ENCODE measurements around the gene SLF2. TPM values are rescaled to one million over a fixed set of nuclear protein-coding genes. Genes with fewer than 3 reads are reported as not detected.

SLF2 gene, protein sequence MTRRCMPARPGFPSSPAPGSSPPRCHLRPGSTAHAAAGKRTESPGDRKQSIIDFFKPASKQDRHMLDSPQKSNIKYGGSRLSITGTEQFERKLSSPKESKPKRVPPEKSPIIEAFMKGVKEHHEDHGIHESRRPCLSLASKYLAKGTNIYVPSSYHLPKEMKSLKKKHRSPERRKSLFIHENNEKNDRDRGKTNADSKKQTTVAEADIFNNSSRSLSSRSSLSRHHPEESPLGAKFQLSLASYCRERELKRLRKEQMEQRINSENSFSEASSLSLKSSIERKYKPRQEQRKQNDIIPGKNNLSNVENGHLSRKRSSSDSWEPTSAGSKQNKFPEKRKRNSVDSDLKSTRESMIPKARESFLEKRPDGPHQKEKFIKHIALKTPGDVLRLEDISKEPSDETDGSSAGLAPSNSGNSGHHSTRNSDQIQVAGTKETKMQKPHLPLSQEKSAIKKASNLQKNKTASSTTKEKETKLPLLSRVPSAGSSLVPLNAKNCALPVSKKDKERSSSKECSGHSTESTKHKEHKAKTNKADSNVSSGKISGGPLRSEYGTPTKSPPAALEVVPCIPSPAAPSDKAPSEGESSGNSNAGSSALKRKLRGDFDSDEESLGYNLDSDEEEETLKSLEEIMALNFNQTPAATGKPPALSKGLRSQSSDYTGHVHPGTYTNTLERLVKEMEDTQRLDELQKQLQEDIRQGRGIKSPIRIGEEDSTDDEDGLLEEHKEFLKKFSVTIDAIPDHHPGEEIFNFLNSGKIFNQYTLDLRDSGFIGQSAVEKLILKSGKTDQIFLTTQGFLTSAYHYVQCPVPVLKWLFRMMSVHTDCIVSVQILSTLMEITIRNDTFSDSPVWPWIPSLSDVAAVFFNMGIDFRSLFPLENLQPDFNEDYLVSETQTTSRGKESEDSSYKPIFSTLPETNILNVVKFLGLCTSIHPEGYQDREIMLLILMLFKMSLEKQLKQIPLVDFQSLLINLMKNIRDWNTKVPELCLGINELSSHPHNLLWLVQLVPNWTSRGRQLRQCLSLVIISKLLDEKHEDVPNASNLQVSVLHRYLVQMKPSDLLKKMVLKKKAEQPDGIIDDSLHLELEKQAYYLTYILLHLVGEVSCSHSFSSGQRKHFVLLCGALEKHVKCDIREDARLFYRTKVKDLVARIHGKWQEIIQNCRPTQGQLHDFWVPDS
- 10 to 100 TPM; 31.4 to 47.1 (median 34.5) TPM for polyA plus RNA-seq (ENCODE audit: insufficient read length in 4 of 4)

DNA sequence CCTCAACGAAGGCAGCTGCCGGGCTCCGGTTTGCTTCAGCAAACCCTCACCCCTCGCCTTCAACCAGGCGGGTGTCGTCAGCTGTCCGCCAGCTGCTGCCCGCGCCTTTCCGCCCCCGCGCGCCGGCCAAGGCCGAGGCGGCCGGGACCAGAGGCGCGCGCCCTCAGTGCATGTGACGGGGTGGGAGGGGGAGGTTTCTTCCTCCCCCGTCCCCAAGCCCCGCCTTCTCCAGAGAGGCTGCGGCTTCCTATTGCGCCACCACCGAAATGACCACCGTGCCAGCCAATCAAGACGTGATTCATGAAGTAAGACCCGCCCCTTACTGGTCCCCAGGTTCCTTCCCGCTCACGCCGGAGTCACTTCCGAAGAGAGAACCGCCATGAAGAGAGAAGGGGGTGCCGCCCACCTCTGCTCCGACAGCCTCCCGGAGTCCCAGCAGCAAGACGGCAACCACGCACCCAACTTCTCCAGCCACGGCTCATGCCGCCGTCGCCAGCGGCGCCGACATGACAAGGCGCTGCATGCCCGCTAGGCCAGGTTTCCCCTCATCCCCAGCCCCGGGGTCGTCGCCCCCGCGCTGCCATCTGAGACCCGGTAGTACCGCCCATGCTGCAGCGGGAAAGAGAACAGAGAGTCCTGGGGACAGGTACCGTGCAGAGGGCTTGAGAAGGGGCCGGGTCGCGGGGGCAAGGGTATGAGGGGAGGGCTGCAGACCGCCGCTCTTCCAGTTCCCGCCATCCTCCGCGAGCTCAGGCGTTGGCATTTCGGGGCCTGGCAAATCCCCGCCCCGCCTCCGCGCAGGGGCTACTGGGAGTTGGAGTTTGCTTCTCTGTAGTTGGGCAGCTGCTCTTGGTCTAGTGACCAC lies at the start of gene SLF2:
Gene SLF2, plus strand, starts transcription at position 359 of the 865 bp plus-strand sequence. Its CDS starts 148 bp downstream, at position 507.
- peak; percentile 94 to 98 (median 97) for DNase-seq (ENCODE audit: low read depth in 4 of 4, low spot score in 3 of 4)

DNA sequence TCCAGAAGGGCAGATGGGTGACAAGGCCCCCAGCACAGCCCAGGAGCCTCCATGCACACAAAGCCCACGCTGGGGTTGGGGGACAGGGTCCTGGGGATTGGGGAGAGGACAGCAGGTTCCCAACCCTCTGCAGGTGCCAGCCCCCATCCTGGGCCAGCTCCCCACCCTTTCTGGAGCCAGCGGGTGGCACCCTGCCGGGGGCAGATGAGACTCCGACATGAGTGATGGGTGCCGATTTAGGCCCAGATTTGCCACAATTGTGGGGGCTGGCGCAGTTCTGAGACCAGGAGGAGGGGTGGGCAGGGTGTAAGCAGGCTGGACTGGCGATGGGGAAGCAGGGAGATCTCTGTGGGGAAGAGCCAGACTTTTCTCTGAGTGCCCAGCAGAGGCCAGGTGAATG lies 49.3 kb upstream of the SLF2 start:
- DNase-seq (ENCODE audit: low read depth in 4 of 4, low spot score in 3 of 4), result no peak

DNA sequence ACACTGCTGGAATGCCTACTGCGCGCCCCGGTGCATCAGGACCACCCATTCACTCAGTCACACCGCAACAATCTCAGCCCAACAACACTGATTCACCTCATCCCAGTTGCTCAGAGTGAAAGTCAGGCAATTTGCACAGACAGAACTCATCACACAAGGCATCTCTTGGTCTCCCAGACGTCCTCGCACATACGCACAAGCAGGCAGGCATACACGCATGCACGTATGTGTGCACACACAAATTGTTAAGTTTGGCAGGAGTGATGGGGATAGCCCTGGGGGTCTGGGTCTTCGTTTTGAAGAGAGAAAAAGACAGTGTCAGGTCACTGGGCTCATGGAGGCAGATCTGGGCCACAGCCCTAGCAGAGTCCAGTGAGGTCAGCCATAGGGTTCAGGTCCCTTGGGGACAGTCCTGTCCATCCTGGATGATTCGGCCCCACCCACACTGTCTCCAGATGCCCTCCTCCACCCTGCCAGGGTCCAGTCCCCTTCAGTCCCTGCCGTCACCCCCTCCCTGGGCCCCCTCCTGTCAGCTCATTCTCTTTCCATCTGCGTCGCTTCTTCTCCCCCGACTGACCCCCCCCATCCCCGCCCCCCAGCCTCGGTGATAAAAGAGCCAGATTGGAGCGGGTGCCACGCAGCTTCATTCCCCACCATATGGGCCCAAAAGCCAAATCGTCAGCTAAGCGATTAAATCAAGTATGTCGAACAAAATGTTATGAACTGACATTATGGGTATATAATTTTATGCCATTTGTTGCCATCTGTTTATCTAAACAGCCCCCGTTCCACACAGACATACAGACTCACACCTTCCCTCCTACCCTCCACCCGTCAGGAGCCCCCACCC lies 48.5 kb upstream of the SLF2 start:
- no peak for DNase-seq (ENCODE audit: low read depth in 4 of 4, low spot score in 3 of 4)

DNA sequence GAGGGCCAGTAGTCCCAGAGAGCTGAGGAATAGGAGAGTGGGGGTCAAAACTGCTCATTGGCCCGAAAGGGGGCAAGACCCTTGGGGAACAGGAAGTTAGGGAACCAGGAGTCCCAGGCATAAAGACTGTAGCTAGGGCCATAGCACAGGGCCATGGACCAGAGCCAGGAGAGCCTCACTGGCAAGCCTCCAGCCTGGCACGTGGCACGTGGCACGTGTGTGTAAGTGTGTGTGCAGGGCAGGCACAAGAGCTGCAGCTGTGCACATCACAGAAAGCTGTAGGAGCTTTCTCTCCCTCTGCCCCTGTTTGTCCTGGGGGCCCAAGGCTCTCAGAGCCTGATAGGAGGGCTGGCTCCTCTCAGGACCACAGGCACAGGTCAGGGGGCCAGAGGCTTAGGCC lies 47.8 kb upstream of the SLF2 start:
- no peak for DNase-seq (ENCODE audit: low read depth in 4 of 4, low spot score in 3 of 4)

DNA sequence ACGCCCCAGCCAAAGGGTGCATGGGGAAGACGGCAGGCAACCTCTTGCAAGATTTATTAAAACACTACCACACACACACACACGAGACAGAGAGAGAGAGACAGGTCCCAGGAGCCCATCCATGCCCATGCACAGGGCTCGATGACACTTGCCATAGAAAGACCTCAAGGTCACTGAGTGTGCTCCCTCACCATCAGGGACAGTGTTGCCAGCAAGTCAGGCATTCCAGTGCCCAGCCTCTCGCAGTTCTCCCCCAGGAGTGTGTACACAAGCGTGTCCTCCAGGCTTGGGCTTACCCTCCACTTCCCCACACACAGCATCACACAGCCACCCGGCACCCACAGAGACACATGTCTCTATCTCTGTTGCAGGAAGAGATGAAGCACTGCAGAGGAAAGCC lies 46.8 kb upstream of the SLF2 start:
- DNase-seq (ENCODE audit: low read depth in 4 of 4, low spot score in 3 of 4), result no peak

DNA sequence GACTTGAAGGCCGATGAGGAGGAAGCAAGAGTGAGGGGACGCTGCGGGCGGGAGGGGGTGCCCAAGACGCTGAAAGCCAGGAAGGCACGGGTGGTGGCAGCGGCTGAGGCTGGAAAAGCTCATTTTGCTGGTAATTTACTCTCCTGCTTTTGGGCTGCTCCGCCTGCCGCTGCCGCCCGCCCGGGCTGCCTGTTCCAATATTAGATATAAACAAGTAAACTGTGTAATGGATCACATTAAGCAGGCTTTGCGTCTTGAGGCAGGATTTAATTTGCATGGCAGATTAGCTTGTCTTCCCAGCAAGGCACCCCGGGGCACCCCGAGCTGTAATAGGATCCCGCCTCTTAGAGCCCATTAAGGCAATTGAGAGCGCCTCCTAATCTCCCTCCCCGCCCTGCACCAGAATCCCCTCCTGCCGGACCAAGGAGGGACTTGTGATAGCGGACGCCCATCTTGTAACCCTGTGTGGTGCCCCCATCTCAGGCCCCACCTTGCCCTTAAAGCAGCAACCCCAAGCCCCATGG lies 46.1 kb upstream of the SLF2 start:
- DNase-seq (ENCODE audit: low read depth in 4 of 4, low spot score in 3 of 4), result no peak

DNA sequence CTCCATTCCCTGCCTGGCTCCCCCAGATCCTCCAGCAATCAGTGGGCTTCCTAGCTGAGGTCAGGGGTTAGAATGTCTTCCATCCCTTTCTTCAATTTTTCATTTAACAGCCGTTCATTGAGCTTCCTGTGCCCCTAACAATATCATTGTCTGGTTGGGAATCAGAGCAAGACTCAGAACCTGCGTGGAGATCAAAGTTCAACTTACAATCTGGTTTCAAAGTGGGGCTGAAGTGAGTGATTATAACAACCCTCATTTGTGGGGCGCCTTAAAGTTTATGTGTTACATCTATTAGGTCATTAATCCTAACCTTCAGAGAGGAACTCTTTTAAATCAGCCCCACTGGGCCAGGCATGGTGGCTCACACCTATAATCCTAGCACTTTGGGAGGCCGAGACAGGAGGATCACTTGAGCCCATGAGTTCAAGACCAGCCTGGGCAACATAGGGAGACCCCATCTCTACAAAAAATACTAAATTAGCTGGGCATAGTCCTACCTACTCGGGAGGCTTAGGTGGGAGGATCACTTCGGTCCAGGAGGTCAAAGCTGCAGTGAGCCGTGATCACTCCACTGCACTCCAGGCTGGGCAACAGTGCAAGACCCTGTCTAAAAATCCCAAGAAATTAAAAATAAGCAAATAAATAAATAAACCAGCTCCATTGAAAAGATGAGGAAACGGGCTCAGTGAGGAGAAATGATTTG lies 45.4 kb upstream of the SLF2 start:
- no peak for DNase-seq (ENCODE audit: low read depth in 4 of 4, low spot score in 3 of 4)

DNA sequence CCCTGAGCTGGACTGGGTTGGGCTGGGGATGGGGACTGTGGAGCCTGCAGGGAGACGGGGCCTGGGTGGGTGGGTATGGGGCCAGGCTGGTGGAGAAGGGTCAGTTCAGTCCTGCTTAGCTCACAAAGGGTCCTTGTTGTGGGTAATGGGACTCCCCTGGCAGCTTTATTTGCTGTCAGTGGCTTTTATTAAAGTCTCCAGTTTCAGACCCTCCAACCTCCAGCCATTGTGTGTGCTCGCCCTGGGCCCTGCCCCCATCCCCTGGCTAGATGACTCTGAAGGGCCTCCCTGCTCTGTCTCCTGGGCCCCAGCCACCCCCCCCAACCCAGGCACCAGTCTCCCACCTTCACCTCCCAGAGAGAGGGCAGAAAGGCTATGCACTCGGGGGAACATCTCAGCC lies 44.4 kb upstream of the SLF2 start:
- no peak for DNase-seq (ENCODE audit: low read depth in 4 of 4, low spot score in 3 of 4)

DNA sequence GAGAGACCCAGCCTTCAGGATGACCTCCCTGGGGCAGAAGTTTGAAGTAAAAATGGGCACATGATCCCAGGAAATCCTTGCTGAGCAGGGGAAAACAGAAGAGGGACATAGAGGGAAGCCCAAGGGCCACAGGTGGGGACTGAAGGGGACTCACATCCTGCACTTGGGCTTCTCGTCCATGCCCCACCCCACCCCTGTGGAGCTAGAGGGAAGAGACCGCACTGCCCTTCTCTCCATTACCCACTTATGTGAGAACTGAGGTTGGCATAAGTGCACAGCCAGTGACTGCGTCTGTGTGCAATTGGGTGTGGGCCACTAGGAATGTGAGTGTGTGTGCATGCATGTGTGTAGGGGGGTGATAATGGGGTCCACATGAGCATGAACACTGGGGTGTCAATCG lies 43.4 kb upstream of the SLF2 start:
- DNase-seq (ENCODE audit: low read depth in 4 of 4, low spot score in 3 of 4), result no peak

DNA sequence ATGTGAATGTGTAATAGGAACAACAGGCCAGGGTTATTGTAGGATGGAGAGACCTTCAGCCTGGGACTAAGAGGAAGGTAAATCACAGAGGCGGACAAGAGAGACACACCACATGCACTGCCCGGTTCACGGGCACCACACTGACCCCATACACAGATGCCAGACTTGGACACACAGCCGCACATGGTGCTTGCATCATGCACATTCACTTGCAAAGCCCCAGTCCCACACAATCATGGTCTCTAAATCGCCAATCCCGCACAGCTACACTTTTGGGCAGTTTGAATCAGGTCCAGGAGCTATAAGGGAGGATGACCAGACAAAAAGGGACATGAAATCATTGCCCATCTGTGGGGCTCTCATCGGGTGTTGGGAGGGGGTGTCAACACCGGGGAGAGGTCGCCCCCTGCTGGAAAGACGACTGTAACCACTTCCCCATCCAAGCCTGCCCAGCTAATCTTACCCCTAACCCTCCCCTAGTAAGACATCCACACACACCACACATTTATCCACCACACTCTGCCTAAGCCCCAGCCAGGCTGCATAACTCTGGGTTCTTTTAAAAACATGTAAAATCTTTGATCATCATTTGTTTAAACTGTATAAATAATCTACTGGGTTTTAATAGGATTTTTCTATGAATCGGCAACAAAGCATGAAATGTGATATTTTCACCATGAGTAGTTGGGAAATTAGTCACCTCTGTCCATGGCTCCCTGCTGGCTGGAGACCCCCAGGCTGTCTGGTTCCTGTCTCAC lies 40.5 kb upstream of the SLF2 start:
- peak in 1 of 4 donors; percentile 50 for DNase-seq (ENCODE audit: low read depth in 4 of 4, low spot score in 3 of 4)

DNA sequence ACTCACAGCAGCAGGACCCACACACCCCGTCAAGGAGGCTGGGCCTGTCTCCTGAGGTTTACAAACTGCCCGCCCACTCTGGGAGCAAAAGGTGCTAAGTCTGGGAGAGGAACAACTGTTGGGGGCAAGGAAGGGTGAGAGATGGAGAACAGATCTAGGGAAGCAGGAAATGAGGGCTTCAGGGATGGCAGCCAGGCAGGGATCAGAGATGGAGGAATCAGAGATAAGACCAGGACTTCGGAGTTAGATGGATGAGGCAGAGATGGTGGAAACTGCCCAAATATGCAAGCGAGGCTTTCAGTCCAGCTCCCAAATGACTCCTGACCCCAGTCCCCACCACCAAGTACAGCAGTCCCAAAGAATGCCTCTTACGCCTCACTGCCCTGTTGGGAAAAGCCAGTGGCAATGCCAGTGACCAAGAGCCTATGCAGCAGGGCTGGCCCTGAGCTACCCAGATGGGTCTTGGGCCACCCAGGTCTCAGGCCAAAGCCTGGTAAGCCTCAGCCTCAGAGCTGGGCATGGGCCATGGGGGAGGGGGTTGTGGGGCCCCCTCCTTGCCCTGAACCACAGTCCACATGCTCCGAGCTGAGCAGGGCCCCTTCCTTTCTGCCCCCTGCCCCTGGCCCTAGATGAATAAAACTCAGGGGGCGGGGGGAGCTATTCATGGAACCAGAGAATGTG lies 39.5 kb upstream of the SLF2 start:
- no peak for DNase-seq (ENCODE audit: low read depth in 4 of 4, low spot score in 3 of 4)

DNA sequence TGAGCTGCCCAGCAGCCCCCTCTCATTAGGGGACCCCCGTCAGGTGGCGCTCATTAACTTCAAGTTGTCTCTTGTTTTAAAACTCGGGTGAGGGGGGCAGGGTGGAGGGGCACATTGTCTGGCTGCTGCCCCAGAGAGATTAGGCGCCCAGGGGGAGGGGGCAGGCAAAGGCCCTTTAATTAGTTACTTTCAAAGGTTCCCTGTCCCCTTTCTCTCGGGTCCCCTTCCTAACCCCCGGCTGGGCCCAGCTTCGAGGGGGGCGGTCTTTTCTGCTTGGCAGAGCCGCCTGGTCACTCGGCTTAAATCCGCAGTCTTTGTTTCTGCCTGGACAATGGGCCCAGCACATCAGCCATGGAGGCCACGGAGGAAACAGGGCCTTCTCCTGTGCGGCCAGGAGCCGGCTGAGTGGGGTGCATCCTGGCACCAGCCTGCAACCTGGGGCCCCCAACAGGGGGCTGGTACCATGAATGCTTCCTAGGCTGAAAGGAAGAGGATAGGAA lies 38.9 kb upstream of the SLF2 start:
- DNase-seq (ENCODE audit: low read depth in 4 of 4, low spot score in 3 of 4), result no peak

DNA sequence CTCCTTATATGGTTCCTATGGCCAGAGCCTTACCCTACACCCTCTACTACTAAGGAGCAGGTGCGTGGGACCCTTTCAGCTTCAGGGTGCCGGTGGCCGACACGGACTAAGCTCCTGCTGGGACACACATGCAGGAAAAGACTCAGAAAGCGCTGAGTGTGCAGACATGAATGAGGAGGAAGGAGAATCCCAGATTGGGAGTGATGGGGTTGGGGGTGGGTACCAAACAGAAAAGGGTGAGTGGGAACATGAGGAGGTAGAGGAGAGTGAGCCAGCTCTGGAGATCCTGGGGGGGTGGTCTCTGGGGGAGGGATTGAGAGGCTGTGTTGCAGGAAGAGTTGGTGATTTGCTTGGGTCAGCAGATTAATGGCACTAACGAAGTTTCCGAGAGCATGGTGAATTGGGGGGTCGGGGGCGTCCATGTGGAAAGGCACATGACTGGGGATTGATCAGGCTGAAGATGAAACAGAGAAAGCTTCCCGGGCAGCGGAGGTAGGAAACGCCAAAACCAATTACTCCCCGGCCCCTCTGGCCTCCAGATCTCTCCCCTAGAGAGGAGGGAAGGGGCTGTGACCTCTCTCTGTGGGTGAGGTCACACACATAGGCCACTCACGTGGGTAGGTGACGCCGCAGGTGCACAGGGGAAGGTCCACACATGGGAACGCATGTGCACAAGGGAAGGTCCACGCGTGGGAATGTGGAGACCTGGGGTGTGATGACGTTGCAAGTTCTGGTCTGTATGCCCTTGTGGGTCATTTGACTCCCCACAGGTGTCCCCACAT lies 37.9 kb upstream of the SLF2 start:
- no peak for DNase-seq (ENCODE audit: low read depth in 4 of 4, low spot score in 3 of 4)

DNA sequence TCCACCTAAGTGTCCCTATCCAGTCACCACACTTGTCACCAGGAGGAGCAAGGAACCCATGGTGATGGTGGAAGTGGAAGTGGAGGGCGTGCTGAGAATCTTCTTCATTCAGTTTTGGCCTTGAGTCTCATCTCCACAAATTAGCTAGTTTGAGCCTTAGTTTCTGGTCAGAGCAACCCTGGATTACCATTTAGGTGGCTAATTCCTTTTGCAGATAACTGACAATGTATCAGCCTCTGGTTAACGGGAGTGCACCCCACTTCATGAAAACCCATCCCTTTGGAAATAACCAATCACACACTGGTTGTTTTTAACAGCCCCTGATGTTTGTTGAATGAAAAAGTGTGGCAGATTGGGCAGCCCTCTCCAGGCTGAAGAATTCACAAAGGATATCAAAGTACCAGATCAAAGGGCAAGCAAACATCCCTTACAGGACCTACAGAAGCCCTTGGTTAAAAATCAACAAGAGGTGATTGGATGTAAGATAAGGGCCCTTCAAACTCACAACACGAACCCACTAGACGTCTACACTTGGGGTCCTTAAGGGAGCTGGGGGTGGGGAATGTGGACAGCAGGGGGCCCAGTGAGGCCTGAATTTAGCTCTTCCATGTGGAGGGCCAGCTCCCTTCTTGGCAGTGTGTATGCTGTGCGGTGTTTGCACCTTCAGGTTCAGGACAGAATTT lies 37.1 kb upstream of the SLF2 start:
- DNase-seq (ENCODE audit: low read depth in 4 of 4, low spot score in 3 of 4), result no peak
